ENCODE measurements around the gene SIT1. TPM values are rescaled to one million over a fixed set of nuclear protein-coding genes. Genes with fewer than 3 reads are reported as not detected.
A peak's percentile ranks its signal among the peaks of the same experiment; 100 is the strongest.

Gene SIT1
- total RNA-seq, 4 donors from 2014 or later: 0.42 to 4.2 (median 1.5) TPM

DNA sequence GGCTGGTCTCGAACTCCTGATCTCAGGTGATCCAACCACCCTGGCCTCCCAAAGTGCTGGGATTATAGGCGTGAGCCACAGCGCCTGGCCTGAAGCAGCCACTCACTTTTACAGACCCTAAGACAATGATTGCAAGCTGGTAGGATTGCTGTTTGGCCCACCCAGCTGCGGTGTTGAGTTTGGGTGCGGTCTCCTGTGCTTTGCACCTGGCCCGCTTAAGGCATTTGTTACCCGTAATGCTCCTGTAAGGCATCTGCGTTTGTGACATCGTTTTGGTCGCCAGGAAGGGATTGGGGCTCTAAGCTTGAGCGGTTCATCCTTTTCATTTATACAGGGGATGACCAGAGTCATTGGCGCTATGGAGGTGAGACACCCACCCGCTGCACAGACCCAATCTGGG is 24.5 kb upstream of the SIT1 start:
- H3K27ac ChIP-seq: no peak overlapping the region
- H3K9me3 ChIP-seq: no peaks in the 10 kb centered on the region
- intact Hi-C loops (cut with DNase I): no loop called here
- 61 to 66% methylated on average over 5 to 6 of the region's 13 CpGs for WGBS, 2 donors
- peaks cover 0 to 25% (median 3%) of the 10 kb centered on the region in 4 donors for H3K27me3 ChIP-seq
- peaks cover 11 to 27% (median 15%) of the 10 kb centered on the region in 3 donors for H3K4me1 ChIP-seq
- no peaks in the 10 kb centered on the region for H3K36me3 ChIP-seq
- DNase-seq: no peak
- H3K4me3 ChIP-seq: peak overlapping the region; percentile 35 to 70 (median 48)
- TF ChIP-seq, protein P1, sequence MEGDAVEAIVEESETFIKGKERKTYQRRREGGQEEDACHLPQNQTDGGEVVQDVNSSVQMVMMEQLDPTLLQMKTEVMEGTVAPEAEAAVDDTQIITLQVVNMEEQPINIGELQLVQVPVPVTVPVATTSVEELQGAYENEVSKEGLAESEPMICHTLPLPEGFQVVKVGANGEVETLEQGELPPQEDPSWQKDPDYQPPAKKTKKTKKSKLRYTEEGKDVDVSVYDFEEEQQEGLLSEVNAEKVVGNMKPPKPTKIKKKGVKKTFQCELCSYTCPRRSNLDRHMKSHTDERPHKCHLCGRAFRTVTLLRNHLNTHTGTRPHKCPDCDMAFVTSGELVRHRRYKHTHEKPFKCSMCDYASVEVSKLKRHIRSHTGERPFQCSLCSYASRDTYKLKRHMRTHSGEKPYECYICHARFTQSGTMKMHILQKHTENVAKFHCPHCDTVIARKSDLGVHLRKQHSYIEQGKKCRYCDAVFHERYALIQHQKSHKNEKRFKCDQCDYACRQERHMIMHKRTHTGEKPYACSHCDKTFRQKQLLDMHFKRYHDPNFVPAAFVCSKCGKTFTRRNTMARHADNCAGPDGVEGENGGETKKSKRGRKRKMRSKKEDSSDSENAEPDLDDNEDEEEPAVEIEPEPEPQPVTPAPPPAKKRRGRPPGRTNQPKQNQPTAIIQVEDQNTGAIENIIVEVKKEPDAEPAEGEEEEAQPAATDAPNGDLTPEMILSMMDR (IDR thresholded peaks at IDR 0.05): no peak
- TF ChIP-seq POLR2A (IDR thresholded peaks at IDR 0.05): no peak

DNA sequence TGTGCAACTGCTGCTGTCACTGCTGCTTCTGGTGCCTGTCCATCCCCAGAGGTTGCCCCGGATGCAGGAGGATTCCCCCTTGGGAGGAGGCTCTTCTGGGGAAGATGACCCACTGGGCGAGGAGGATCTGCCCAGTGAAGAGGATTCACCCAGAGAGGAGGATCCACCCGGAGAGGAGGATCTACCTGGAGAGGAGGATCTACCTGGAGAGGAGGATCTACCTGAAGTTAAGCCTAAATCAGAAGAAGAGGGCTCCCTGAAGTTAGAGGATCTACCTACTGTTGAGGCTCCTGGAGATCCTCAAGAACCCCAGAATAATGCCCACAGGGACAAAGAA is 23.3 kb upstream of the SIT1 start:
- Histone ChIP-seq H3K36me3 (no peaks in the 10 kb centered on the region), H3K9me3 (no peaks in the 10 kb centered on the region), H3K27me3 (peaks cover 0 to 25% (median 3%) of the 10 kb centered on the region in 4 donors), H3K27ac (no peak overlapping the region), H3K4me3 (no peak overlapping the region), H3K4me1 (peaks cover 11 to 27% (median 15%) of the 10 kb centered on the region in 3 donors)
- no peak for DNase-seq
- WGBS, 2 donors: 22% methylated on average over 1 of the region's 3 CpGs; no CpG with 5 or more reads in 1 of the 2 donors
- intact Hi-C loops (cut with DNase I): no loop called here
- TF ChIP-seq POLR2A (IDR thresholded peaks at IDR 0.05): no peak
- TF ChIP-seq, protein P1 (IDR thresholded peaks at IDR 0.05): no peak

DNA sequence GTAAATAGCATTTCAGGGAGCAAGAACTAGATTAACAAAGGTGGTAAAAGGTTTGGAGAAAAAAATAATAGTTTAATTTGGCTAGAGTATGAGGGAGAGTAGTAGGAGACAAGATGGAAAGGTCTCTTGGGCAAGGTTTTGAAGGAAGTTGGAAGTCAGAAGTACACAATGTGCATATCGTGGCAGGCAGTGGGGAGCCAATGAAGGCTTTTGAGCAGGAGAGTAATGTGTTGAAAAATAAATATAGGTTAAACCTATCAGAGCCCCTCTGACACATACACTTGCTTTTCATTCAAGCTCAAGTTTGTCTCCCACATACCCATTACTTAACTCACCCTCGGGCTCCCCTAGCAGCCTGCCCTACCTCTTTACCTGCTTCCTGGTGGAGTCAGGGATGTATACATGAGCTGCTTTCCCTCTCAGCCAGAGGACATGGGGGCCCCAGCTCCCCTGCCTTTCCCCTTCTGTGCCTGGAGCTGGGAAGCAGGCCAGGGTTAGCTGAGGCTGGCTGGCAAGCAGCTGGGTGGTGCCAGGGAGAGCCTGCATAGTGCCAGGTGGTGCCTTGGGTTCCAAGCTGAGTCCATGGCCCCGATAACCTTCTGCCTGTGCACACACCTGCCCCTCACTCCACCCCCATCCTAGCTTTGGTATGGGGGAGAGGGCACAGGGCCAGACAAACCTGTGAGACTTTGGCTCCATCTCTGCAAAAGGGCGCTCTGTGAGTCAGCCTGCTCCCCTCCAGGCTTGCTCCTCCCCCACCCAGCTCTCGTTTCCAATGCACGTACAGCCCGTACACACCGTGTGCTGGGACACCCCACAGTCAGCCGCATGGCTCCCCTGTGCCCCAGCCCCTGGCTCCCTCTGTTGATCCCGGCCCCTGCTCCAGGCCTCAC is 22.6 kb upstream of the SIT1 start, which contains the start of gene CA9:
Gene CA9, plus strand, starts transcription at position 797 of the 893 bp plus-strand sequence. Its CDS starts 32 bp downstream, at position 829.
- no peak for TF ChIP-seq POLR2A (IDR thresholded peaks at IDR 0.05)
- TF ChIP-seq, protein P1 (IDR thresholded peaks at IDR 0.05): no peak
- no peaks in the 10 kb centered on the region for H3K36me3 ChIP-seq
- DNase-seq: no peak
- peaks cover 0 to 25% (median 3%) of the 10 kb centered on the region in 4 donors for H3K27me3 ChIP-seq
- no peak within 1 kb of the TSS for H3K4me3 ChIP-seq
- H3K4me1 ChIP-seq: peaks cover 11 to 27% (median 15%) of the 10 kb centered on the region in 3 donors
- no peaks in the 10 kb centered on the region for H3K9me3 ChIP-seq
- intact Hi-C loops (cut with DNase I): no loop called here
- no peak within 1 kb of the TSS for H3K27ac ChIP-seq
- WGBS, 2 donors: 18 to 53% methylated on average over 5 to 6 of the region's 10 CpGs

DNA sequence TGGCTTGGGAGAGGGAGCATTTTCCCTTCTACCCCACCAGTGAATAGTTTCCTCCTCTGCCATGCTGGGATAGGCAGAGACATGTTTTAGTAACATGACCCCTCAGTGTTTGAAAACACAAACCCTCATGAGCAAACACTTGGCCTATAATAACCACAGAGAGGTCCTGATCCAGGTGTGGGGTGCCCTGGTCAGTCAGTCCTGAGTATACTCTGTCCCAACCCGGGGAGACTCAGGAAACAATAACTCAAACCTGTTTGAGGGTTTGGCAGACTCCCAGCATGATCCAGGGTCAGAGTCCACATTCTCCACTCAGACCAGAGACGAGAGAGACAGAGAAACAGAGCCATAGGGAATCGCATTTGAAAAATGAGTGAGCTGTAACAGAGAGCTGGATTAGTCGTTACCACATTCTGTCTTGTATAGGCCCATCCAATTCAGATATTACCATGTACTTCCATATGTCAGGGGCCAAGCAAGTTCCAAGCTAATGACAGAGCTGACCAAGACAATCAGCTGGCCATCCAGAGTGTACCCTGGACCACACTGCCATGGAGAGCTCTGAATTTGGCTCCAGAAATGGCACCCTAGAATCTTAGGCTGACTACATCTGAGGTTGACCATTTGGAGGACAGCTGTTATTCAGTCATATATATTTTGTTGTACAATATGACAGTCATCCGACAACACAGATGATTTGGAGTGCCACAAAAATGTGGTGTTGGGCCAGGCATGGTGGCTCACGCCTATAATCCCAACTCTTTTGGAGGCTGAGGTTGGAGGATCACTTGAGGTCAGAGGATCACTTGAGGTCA is 18.8 kb upstream of the SIT1 start:
- H3K4me1 ChIP-seq: peaks cover 4 to 25% (median 7%) of the 10 kb centered on the region in 3 donors
- WGBS, 2 donors: 64 to 68% methylated on average over 6 of the region's 6 CpGs
- intact Hi-C loops (cut with DNase I): no loop called here
- H3K9me3 ChIP-seq: no peaks in the 10 kb centered on the region
- no peak overlapping the region for H3K4me3 ChIP-seq
- no peak overlapping the region for H3K27ac ChIP-seq
- H3K27me3 ChIP-seq: peaks cover 0 to 3% (median 0%) of the 10 kb centered on the region in 4 donors
- H3K36me3 ChIP-seq: no peaks in the 10 kb centered on the region
- DNase-seq: no peak
- TF ChIP-seq POLR2A (IDR thresholded peaks at IDR 0.05): no peak
- TF ChIP-seq, protein P1 (IDR thresholded peaks at IDR 0.05): no peak

Data from esophagus squamous epithelium (tissue), 5 donors.